Stimulated activated CD8-positive, alpha-beta memory T cell treated with anti-CD3 and anti-CD28 coated beads, Interleukin-2, amount 100 ng/mL, for 1 hour (primary cell): ENCODE measurements around the gene SLC30A5.
A peak's percentile ranks its signal among the peaks of the same experiment; 100 is the strongest.
"Not testable (repeated sequence)": the region's sequence is repeated elsewhere in the genome, so short reads cannot be mapped to it uniquely, and the experiment has no call there.

Experiments
- DNase-seq, 2 donors: peaks; one replicate each; pipeline ENCODE4 v3.0.0-alpha.2; 2020; ENCODE audit warnings: low read depth in 2 of 2

SLC30A5 gene

GRCh38 chr5:69105996-69106906 lies 12.4 kb downstream of the SLC30A5 start:
- no peak for DNase-seq

DNA sequence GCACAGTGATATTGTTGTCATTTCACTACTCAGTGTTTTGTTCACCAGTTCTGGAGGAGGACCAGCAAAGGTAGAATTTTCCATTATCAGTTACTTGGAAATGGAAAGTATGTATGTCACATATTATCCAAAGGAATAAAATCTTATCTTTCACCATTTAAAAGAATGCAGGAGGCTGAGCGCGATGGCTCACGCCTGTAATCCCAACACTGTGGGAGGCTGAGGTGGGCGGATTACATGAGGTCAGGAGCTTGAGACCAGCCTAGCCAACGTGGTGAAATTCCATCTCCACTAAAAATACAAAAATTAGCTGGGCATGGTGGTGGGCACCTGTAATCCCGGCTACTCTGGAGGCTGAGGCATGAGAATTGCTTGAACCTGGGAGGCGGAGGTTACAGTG lies 14.6 kb downstream of the SLC30A5 start:
- DNase-seq: not testable (repeated sequence)

DNA sequence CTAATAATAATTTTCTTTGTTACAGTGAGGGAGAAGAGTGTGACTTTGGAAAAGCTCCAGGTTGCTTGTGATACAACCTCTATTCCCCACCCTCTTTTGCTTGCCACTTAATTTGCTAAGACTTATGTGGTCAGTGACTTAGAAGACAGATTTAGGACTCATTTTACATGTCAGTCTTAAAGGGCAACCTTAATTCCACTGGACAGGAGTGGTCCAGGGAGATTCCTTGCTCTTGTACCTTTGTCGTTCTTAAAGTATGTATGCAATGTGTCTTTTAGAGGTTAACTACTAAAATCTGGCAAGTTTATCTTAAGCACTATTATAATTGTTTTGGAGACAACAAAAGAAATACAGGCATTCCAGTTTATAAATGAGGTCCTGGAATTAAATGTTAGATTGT lies 20.0 kb downstream of the SLC30A5 start:
- no peak for DNase-seq

DNA sequence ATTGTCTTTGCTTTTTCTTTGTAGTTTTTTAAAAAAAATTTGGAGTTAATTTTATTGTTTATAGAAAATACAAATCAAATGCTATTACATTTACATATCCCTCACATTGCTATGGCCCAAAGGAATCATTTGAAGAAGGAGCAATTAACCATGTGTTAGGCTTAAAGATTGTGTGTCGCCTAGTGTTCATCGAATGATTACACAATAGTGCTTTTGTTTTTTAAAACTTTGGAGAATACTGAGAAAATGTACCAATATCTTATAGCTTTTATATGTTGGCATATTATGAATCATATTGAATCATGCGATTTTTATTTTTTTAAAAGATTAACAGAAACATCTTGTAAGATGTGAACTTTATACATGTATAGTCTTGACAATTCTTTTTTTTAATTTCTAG lies 21.7 kb downstream of the SLC30A5 start:
- no peak for DNase-seq

- DNase-seq: no peak
Measured at GRCh38 chr5:69129413-69129812, 35.6 kb downstream of the SLC30A5 start.

- DNase-seq: no peak
Measured at GRCh38 chr5:69130241-69130640, 36.4 kb downstream of the SLC30A5 start.

DNA sequence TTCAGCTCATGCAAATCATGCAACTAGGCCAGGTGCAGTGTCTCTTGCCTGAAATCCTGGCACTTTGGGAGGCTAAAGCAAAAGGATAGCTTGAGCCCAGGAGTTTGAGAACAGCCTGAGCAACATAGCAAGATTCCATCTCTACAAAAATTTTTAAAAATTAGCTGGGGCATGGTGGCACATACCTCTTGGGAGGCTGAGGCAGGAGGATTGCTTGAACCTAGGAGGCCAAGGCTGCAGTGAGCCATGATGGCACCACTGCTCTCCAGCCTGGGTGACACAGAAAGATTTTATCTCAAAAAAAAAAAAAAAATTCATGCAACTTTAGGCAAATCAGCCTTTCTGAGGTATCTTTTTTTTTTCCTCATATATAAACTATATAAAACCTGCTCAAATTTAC lies 37.5 kb downstream of the SLC30A5 start:
- no peak for DNase-seq

DNA sequence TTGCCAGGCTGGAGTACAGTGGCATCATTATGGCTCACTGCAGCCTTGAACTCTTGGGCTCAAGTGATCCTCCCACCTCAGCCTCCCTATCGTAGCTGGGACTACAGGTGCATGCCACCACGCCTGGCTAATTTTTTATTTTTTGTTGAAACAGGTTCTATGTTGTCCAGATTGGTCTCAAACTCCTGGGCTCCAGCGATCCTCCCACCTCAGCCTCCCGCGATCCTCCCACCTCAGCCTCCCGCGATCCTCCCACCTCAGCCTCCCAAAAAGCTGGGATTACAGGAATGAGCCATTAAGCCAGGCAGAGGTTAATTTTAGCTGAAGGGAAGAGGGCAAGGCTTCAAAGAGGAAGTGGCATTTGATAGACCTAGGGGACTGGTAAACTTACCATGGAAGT lies 40.3 kb downstream of the SLC30A5 start:
- DNase-seq: no peak

GRCh38 chr5:69136293-69136692 lies 42.5 kb downstream of the SLC30A5 start:
- DNase-seq: no peak

DNA sequence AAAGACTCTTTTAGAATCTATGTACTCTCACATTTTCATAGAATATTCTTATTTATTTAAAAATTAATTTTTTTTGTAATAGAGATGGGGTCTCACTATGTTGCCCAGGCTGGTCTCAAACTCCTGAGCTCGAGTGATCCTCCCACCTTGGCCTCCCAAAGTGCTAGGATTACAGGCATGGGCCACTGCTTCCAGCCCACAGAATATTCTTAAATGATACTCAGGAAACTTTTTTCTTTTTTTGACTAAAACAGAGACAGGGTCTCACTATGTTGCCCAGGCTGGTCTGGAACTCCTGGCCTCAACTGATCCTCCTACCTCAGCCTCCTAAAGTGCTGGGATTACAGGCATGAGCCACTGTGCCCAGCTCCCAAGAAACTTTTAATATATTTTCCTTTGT lies 43.4 kb downstream of the SLC30A5 start:
- DNase-seq: not testable (repeated sequence)

- DNase-seq: no peak
Measured at GRCh38 chr5:69137807-69138206, 44.0 kb downstream of the SLC30A5 start.

GRCh38 chr5:69138766-69139165 lies 45.0 kb downstream of the SLC30A5 start:
- no peak for DNase-seq

GRCh38 chr5:69140239-69140638 lies 46.4 kb downstream of the SLC30A5 start:
- DNase-seq: not testable (repeated sequence)

- DNase-seq: no peak
Measured at GRCh38 chr5:69140827-69141226, 47.0 kb downstream of the SLC30A5 start.

- not testable (repeated sequence) for DNase-seq
Measured at GRCh38 chr5:69148576-69148975, 54.8 kb downstream of the SLC30A5 start.

GRCh38 chr5:69148981-69149675 lies 55.3 kb downstream of the SLC30A5 start:
- no peak for DNase-seq

GRCh38 chr5:69149676-69150010 lies 55.8 kb downstream of the SLC30A5 start:
- DNase-seq: no peak

- DNase-seq: no peak
Measured at GRCh38 chr5:69152731-69153130, 58.9 kb downstream of the SLC30A5 start.

DNA sequence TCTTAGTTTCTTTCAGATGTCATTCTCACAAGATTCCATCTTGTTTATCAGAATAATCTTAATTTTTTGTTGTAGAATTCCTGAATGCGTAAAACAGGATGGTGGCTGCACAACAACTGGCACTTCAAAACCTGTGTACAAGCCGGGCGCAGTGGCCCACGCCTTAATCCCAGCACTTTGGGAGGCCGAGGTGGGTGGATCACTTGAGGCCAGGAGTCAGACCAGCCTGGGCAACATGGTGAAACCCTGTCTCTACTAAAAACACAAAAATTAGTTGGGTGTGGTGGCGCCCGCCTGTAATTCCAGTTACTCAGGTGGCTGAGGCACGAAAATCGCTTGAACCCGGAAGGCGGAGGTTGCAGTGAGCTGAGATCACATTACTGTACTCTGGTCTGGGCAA lies 62.6 kb downstream of the SLC30A5 start:
- DNase-seq: no peak

- DNase-seq: no peak
Measured at GRCh38 chr5:69158039-69158438, 64.2 kb downstream of the SLC30A5 start.

GRCh38 chr5:69160651-69161050 lies 66.8 kb downstream of the SLC30A5 start:
- DNase-seq: no peak

- DNase-seq: peak; percentile 90 to 95
Measured at GRCh38 chr5:69166686-69167492, 73.1 kb downstream of the SLC30A5 start, which contains the start of gene CCNB1. CCNB1 (plus strand) TSS chr5:69167150; CDS start chr5:69167263, 113 bp downstream.
